Measurements from ENCODE around the gene C11orf97.
A peak's percentile ranks its signal among the peaks of the same experiment; 100 is the strongest.
"Not testable (repeated sequence)": the region's sequence is repeated elsewhere in the genome, so short reads cannot be mapped to it uniquely, and the experiment has no call there.

C11orf97 gene

GRCh38 chr11:94511932-94512781, at the start of gene C11orf97:
TSS of gene C11orf97 (plus strand) at chr11:94512461. CDS start at chr11:94512529, 68 bp downstream.
- DNase-seq, result peak; percentile 31

GRCh38 chr11:94469416-94469815, 42.8 kb upstream of the C11orf97 start:
- DNase-seq, result no peak

- no peak for DNase-seq
Measured at GRCh38 chr11:94472916-94473799, 39.1 kb upstream of the C11orf97 start.

GRCh38 chr11:94477624-94478023, 34.6 kb upstream of the C11orf97 start:
- DNase-seq, result no peak

- no peak for DNase-seq
Measured at GRCh38 chr11:94481342-94481741, 30.9 kb upstream of the C11orf97 start.

- DNase-seq, result no peak
Measured at GRCh38 chr11:94486068-94486467, 26.2 kb upstream of the C11orf97 start.

GRCh38 chr11:94493281-94494125, 18.8 kb upstream of the C11orf97 start, which contains the start of the genes ANKRD49 and MRE11:
TSS of gene ANKRD49 (plus strand) at chr11:94493984. CDS start at chr11:94496694, 2,710 bp downstream.
TSS of gene MRE11 (minus strand) at chr11:94493844. CDS start at chr11:94492801, 1,043 bp downstream.
- peak; percentile 94 for DNase-seq

- DNase-seq, result no peak
Measured at GRCh38 chr11:94494126-94494680, 18.1 kb upstream of the C11orf97 start.

GRCh38 chr11:94500181-94500580, 12.1 kb upstream of the C11orf97 start:
- no peak for DNase-seq

GRCh38 chr11:94501522-94501921, 10.7 kb upstream of the C11orf97 start:
- no peak for DNase-seq

- DNase-seq, result no peak
Measured at GRCh38 chr11:94504689-94505293, 7.5 kb upstream of the C11orf97 start.

- not testable (repeated sequence) for DNase-seq
Measured at GRCh38 chr11:94506513-94506912, 5.7 kb upstream of the C11orf97 start.

GRCh38 chr11:94507485-94507884, 4.8 kb upstream of the C11orf97 start:
- DNase-seq, result no peak

- DNase-seq, result no peak
Measured at GRCh38 chr11:94513091-94513490, 830 bp downstream of the C11orf97 start.

GRCh38 chr11:94515398-94515797, 3.1 kb downstream of the C11orf97 start:
- DNase-seq, result no peak

GRCh38 chr11:94516725-94517124, 4.5 kb downstream of the C11orf97 start:
- DNase-seq, result no peak

- no peak for DNase-seq
Measured at GRCh38 chr11:94518300-94518699, 6.0 kb downstream of the C11orf97 start.

- no peak for DNase-seq
Measured at GRCh38 chr11:94519478-94520084, 7.3 kb downstream of the C11orf97 start.

GRCh38 chr11:94521684-94522083, 9.4 kb downstream of the C11orf97 start:
- no peak for DNase-seq

- DNase-seq, result no peak
Measured at GRCh38 chr11:94524341-94524740, 12.1 kb downstream of the C11orf97 start.

All from activated CD4-positive, alpha-beta T cell treated with anti-CD3 and anti-CD28 coated beads for 1 hour (primary cell).